Lower leg skin (tissue), 3 donors: ENCODE measurements around the gene DDX42.

ENCODE experiments used
- CTCF ChIP-seq, 3 donors: fragments of 450-650 bp; IDR thresholded peaks; one replicate each; pipeline ENCODE4 v1.5.1; 2016; ENCODE audit warnings: antibody characterized with exemption in 3 of 3, mild to moderate bottlenecking in 3 of 3, moderate library complexity in 2 of 3
- POLR2A ChIP-seq, 2 donors: fragments of 450-650 bp; IDR thresholded peaks; one replicate each; pipeline ENCODE4 v1.6.1; 2016 to 2017; ENCODE audit warnings: antibody characterized with exemption in 2 of 2, mild to moderate bottlenecking in 1 of 2, moderate library complexity in 1 of 2

GRCh38 chr17:63821804-63822203 lies 47.8 kb downstream of the DDX42 start:
- TF ChIP-seq POLR2A (IDR thresholded peaks at IDR 0.05): no peak
- TF ChIP-seq CTCF (IDR thresholded peaks at IDR 0.05): no peak
